Thyroid gland (tissue), 4 donors: ENCODE results near the gene ATRNL1.

Experiments used
- CTCF ChIP-seq, 6 experiments: fragments of 200-600 bp in 3 of 6; fragments of 450-650 bp in 3 of 6; sonication (generic) in 3 of 6; IDR thresholded peaks; one replicate each; pipeline ENCODE4 v1.5.1; 2016 to 2019; ENCODE audit warnings: antibody characterized with exemption in 6 of 6, mild to moderate bottlenecking in 2 of 6, inconsistent platforms in 1 of 6, moderate library complexity in 1 of 6
- POLR2A ChIP-seq, 2 donors: fragments of 450-650 bp; IDR thresholded peaks; one replicate each; pipeline ENCODE4 v1.6.1; 2017; ENCODE audit warnings: antibody characterized with exemption in 2 of 2, mild to moderate bottlenecking in 2 of 2, moderate library complexity in 1 of 2

- TF ChIP-seq CTCF (IDR thresholded peaks at IDR 0.05) (no peak), POLR2A (IDR thresholded peaks at IDR 0.05) (no peak)
These were observed 881.8 kb downstream of the ATRNL1 start for GRCh38 chr10:115974816-115975430.
